Ishikawa (cell line): ENCODE measurements around the gene RAB1B.

Source experiments
- CREB1 ChIP-seq: IDR thresholded peaks from 2 replicates; pipeline ENCODE4 v1.6.1; 2012; ENCODE audit warnings: low read depth
- EGR1 ChIP-seq: IDR thresholded peaks from 2 replicates; pipeline ENCODE4 v1.6.1; 2012
- EP300 ChIP-seq: IDR thresholded peaks from 2 replicates; pipeline ENCODE4 v1.6.1; 2012; ENCODE audit warnings: borderline replicate concordance
- NFIC ChIP-seq: IDR thresholded peaks from 2 replicates; pipeline ENCODE4 v1.6.1; 2012
- RAD21 ChIP-seq: IDR thresholded peaks from 2 replicates; pipeline ENCODE4 v1.6.1; 2012; ENCODE audit warnings: low read depth
- TCF12 ChIP-seq: IDR thresholded peaks from 2 replicates; pipeline ENCODE4 v1.6.1; 2012; ENCODE audit warnings: low read depth
- TF ChIP-seq, protein P1 (sequence below): IDR thresholded peaks from 2 replicates; pipeline ENCODE4 v1.6.1; 2012; ENCODE audit warnings: low read depth, mild to moderate bottlenecking

GRCh38 chr11:66228521-66228920, 39.9 kb upstream of the RAB1B start:
- TF ChIP-seq EGR1 (no peak), NFIC (no peak), CREB1 (no peak), EP300 (no peak), TCF12 (no peak), RAD21 (no peak)
- TF ChIP-seq, protein P1, sequence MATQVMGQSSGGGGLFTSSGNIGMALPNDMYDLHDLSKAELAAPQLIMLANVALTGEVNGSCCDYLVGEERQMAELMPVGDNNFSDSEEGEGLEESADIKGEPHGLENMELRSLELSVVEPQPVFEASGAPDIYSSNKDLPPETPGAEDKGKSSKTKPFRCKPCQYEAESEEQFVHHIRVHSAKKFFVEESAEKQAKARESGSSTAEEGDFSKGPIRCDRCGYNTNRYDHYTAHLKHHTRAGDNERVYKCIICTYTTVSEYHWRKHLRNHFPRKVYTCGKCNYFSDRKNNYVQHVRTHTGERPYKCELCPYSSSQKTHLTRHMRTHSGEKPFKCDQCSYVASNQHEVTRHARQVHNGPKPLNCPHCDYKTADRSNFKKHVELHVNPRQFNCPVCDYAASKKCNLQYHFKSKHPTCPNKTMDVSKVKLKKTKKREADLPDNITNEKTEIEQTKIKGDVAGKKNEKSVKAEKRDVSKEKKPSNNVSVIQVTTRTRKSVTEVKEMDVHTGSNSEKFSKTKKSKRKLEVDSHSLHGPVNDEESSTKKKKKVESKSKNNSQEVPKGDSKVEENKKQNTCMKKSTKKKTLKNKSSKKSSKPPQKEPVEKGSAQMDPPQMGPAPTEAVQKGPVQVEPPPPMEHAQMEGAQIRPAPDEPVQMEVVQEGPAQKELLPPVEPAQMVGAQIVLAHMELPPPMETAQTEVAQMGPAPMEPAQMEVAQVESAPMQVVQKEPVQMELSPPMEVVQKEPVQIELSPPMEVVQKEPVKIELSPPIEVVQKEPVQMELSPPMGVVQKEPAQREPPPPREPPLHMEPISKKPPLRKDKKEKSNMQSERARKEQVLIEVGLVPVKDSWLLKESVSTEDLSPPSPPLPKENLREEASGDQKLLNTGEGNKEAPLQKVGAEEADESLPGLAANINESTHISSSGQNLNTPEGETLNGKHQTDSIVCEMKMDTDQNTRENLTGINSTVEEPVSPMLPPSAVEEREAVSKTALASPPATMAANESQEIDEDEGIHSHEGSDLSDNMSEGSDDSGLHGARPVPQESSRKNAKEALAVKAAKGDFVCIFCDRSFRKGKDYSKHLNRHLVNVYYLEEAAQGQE, result no peak
